ACC112 (cell line): ENCODE data around the gene MAMDC4.

Experiments used
- H2AFZ ChIP-seq: fragments of 200-600 bp; sonication (generic); one replicate; pipeline ENCODE4 v1.6.0; 2017; ENCODE audit warnings: antibody characterized with exemption, low read length; ENCODE audit not compliant: unreplicated experiment
- H3K27ac ChIP-seq: fragments of 200-600 bp; sonication (generic); 2 replicates; pipeline ENCODE4 v1.5.1; 2014; ENCODE audit warnings: low read depth, mild to moderate bottlenecking, antibody characterized with exemption, low read length, moderate library complexity
- H3K27me3 ChIP-seq: fragments of 200-600 bp; sonication (generic); 2 replicates; pipeline ENCODE4 v1.6.1; 2014; ENCODE audit warnings: mild to moderate bottlenecking, antibody characterized with exemption, low read length, moderate library complexity, mixed read lengths; ENCODE audit not compliant: insufficient read depth
- H3K36me3 ChIP-seq: fragments of 200-600 bp; sonication (generic); 2 replicates; pipeline ENCODE4 v1.6.1; 2016; ENCODE audit warnings: mild to moderate bottlenecking, antibody characterized with exemption, low read length, moderate library complexity, mixed read lengths; ENCODE audit not compliant: insufficient read depth
- H3K4me1 ChIP-seq: fragments of 200-600 bp; sonication (generic); one replicate; pipeline ENCODE4 v1.6.1; 2016; ENCODE audit warnings: low read length, mixed read lengths; ENCODE audit not compliant: insufficient read depth, unreplicated experiment, control insufficient read depth
- H3K4me3 ChIP-seq: fragments of 200-600 bp; sonication (generic); 2 replicates; pipeline ENCODE4 v1.5.1; 2014; ENCODE audit warnings: mild to moderate bottlenecking, low read depth, low read length
- H3K79me2 ChIP-seq: fragments of 200-600 bp; sonication (generic); one replicate; pipeline ENCODE4 v1.6.0; 2016; ENCODE audit warnings: low read length; ENCODE audit not compliant: control insufficient read depth, unreplicated experiment, insufficient read depth

MAMDC4 gene

DNA sequence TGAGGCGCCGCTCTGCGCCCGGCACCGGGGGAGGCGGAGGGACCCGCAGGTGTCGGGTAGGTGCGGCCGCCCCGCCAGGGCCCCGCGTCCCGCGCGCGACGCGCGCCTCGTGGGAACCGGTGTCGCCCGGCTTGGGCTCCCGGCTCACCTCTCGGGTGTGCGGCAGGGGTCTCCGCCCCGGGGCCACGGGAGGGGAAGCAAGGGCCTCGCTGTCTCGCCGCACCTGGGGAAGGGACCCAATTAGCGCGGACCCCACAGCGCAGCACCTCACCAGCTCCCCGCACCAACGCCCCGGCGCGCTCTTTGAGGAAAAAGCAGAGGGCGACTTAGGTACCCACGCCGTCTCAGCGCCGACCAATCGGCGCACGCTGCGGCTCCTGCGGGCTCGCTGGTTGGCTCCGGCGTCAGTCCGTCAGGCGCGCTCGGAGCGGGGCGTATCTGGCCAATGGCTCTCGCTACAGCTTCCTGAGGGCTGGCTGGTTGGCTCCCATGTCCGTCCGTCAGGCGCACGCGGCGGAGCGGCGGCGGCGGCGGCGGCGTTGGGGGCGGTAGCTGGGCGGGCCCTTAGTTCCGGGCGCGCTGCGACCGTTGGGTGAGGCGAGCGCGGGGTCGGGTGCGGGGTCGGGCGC lies 33.9 kb downstream of the MAMDC4 start, which contains the start of gene TRAF2:
Gene TRAF2, plus strand, starts transcription at position 567 of the 629 bp plus-strand sequence. CDS start 12,225 bp downstream, outside the sequence.
- H3K27me3 ChIP-seq: no peaks in the 10 kb centered on the region
- H3K4me1 ChIP-seq: peaks cover 25% of the 10 kb centered on the region
- peak within 1 kb of the TSS; percentile 68 for H2AFZ ChIP-seq
- no peaks in the 10 kb centered on the region for H3K36me3 ChIP-seq
- H3K4me3 ChIP-seq: peak within 1 kb of the TSS; percentile 82
- peaks cover 43% of the 10 kb centered on the region for H3K79me2 ChIP-seq
- peak within 1 kb of the TSS; percentile 73 for H3K27ac ChIP-seq

DNA sequence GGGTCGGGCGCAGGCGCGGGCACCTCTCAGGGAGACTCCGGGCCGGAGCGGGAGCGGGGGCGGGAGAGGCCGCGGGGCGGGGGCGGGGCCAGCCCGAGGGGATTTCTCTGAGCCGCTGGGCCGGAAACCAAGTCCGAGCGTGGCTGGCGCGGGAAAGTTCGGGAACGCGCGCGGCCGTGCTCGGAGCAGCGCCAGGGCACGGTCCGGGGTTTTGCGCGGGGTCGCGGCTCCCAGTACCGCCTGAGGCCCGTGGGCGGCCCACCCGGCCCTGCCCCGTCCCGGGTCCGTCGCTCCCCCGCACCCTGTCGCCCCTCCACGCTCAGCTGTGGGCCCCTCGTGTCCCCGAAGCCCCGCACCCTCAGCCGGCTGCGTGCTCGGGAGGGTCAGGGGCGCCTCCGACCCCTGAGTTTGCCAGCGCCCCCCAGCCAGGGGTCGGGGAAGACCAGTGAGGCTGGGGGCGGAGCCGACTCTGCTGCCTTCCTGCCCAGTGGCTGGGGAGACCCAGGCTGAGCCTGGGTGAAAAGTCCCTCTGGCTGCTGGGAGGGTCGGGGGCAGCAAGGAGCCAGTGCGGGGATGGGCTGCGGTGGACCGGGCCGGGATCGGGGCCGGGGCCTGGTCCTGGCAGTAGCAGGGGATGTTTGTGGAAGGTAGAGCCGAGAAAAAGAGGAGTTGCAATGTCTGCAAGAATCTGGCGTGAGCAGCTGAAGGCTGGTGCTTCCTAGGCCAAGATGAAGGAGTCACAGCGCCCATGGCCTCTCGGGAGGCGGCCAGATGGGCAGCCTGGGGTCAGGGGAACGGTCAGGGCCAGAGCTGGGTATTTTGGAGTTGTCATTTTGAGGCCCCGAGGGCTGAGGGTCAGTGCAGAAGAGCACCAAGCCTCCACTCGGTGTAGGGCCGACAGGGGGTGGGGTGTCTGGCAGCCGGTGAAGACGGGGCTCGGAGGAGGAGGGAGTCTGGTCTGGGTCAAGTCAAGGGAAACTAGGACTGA lies 34.8 kb downstream of the MAMDC4 start:
- Histone ChIP-seq H3K27ac (peak overlapping the region; percentile 73), H2AFZ (peak overlapping the region; percentile 50), H3K79me2 (peaks cover 49% of the 10 kb centered on the region), H3K36me3 (no peaks in the 10 kb centered on the region), H3K4me1 (peaks cover 19% of the 10 kb centered on the region), H3K4me3 (peak overlapping the region; percentile 82), H3K27me3 (no peaks in the 10 kb centered on the region)

DNA sequence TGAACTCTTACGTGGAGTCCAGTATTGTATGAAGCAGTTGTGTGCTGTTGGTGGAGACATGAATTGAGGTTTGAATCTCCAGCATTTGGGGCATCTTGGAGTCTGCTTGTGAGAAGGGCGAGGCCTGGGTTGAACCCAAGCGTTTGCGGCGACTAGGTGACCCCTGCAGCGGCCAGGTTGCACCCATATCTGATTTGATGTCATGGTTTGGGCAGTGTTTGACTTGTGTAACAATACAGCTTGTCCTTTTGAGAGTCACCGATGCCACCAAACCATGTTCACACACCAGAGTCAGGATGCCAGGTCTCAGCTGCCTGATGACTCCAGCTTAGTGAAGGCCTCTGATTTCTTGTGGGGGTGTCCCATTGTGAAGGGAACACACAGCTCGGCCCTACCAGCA lies 36.3 kb downstream of the MAMDC4 start:
- Histone ChIP-seq H3K4me3 (peak overlapping the region; percentile 21; the same call in 1 of the 2 replicates), H2AFZ (no peak overlapping the region), H3K27me3 (no peaks in the 10 kb centered on the region), H3K27ac (no peak overlapping the region), H3K4me1 (peaks cover 6% of the 10 kb centered on the region), H3K79me2 (peaks cover 60% of the 10 kb centered on the region), H3K36me3 (no peaks in the 10 kb centered on the region)

DNA sequence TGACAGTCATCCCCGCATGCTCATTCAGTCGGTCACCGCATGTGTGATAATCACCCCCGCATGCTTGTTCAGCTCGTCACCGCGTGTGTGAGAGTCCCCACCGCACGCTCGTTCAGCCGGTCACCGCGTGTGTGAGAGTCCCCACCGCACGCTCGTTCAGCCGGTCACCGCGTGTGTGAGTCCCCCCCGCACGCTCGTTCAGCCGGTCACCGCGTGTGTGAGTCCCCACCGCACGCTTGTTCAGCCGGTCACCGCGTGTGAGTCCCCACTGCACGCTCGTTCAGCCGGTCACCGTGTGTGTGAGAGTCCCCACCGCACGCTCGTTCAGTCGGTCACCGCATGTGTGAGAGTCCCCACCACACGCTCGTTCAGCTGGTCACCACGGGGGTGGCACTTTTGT lies 37.7 kb downstream of the MAMDC4 start:
- H3K4me1 ChIP-seq: peaks cover 5% of the 10 kb centered on the region
- no peaks in the 10 kb centered on the region for H3K27me3 ChIP-seq
- H3K79me2 ChIP-seq: peaks cover 70% of the 10 kb centered on the region
- no peak overlapping the region for H3K27ac ChIP-seq
- no peak overlapping the region for H2AFZ ChIP-seq
- no peaks in the 10 kb centered on the region for H3K36me3 ChIP-seq
- no peak overlapping the region for H3K4me3 ChIP-seq

DNA sequence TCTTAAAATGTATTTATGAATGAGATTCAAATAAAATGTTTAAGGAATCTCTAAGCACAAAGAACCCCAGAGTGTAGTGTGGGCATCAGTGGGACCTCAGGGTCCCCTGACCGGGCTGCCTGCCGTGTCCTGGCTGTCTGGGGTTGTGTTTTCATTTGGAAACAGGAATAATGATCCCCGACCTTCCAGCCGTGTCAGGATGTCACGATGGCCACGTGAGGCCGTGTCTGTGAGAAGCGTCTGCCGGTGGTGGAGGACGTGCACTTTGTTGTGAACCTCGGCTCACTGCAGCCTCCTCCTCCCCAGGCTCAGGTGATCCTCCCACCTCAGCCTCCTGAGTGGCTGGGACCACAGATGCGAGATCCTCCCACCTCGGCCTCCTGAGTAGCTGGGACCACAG lies 38.5 kb downstream of the MAMDC4 start:
- Histone ChIP-seq H3K4me3 (no peak overlapping the region), H2AFZ (no peak overlapping the region), H3K79me2 (peaks cover 77% of the 10 kb centered on the region), H3K4me1 (no peaks in the 10 kb centered on the region), H3K27ac (no peak overlapping the region), H3K36me3 (no peaks in the 10 kb centered on the region), H3K27me3 (no peaks in the 10 kb centered on the region)

DNA sequence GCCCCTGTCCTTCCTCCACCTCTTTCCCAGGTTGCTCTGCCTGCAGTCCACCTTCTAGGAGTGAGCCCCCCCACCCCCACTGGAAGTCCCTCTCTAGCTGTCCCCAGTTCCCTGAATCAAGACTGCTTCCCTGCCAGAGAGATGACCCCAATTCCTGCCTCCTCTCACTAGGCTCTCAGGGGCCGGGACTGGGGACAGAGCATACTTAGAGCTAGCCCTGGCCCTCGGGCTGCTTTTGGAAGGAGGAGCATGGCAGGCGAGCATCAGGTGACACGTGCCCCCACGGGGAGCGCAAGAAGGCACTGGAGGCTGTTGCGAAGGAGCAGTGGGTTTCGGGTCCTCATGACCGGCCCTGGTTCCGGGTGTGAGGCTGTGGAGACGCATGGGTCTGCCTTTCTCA lies 43.9 kb downstream of the MAMDC4 start:
- Histone ChIP-seq H3K4me3 (no peak overlapping the region), H2AFZ (no peak overlapping the region), H3K27ac (no peak overlapping the region), H3K4me1 (peaks cover 6% of the 10 kb centered on the region), H3K79me2 (peaks cover 58% of the 10 kb centered on the region), H3K36me3 (peaks cover 3% of the 10 kb centered on the region; the same call in 1 of the 2 replicates), H3K27me3 (no peaks in the 10 kb centered on the region)

- Histone ChIP-seq H3K36me3 (peaks cover 3% of the 10 kb centered on the region; the same call in 1 of the 2 replicates), H3K79me2 (peaks cover 40% of the 10 kb centered on the region), H3K4me1 (peaks cover 27% of the 10 kb centered on the region), H2AFZ (no peak overlapping the region), H3K4me3 (no peak overlapping the region), H3K27me3 (no peaks in the 10 kb centered on the region), H3K27ac (no peak overlapping the region)
Observed at GRCh38 chr9:136898483-136899100, 46.4 kb downstream of the MAMDC4 start.

DNA sequence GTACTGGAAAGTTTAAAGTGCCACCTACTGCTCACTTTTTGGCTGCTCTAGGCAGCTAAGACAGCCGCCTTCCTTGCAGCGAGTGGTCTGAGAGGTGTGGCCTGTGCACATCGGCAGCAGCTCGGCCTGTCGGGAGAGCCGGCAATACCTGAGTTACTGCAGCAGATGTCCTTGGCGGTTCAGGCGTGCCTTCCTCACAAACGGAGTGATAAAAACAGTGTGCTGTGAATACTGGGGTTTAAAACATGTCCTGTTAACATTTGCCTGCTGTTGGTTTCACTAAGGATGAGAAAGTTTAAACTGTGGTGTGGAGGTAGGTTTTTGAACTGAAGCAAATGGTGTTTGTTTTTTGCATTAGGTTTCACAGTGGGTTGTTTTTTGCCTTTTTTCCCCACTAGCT lies 47.0 kb downstream of the MAMDC4 start:
- Histone ChIP-seq H3K36me3 (peaks cover 3% of the 10 kb centered on the region; the same call in 1 of the 2 replicates), H3K4me3 (no peak overlapping the region), H3K4me1 (peaks cover 27% of the 10 kb centered on the region), H2AFZ (no peak overlapping the region), H3K27ac (no peak overlapping the region), H3K79me2 (peaks cover 37% of the 10 kb centered on the region), H3K27me3 (no peaks in the 10 kb centered on the region)

DNA sequence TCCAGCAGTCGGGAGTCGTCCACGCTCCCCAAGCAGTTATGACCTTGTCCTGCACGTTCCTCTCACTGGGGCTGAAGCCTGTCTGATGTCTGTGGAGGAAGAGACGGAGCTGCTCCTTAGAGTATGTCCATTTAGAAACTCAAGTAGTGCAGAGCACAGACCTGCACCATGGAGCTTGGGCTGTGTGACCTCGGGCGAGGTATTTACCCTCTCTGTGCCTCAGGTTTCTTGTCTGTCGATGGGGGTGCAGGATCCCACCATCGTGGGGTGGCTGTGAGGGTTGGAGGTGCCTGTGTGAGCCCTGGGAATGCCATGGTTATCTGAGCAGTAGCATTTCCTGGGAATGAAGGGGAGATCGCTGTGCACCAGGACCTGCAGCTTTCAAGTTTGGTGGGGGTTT lies 48.4 kb downstream of the MAMDC4 start:
- peaks cover 27% of the 10 kb centered on the region for H3K79me2 ChIP-seq
- no peak overlapping the region for H3K4me3 ChIP-seq
- H3K4me1 ChIP-seq: peaks cover 27% of the 10 kb centered on the region
- H3K36me3 ChIP-seq: peaks cover 3% of the 10 kb centered on the region; the same call in 1 of the 2 replicates
- H3K27ac ChIP-seq: peak overlapping the region; percentile 97; the same call in 1 of the 2 replicates
- no peak overlapping the region for H2AFZ ChIP-seq
- H3K27me3 ChIP-seq: no peaks in the 10 kb centered on the region

- H2AFZ ChIP-seq: no peak overlapping the region
- H3K79me2 ChIP-seq: peaks cover 22% of the 10 kb centered on the region
- H3K4me3 ChIP-seq: peak overlapping the region; percentile 61
- no peaks in the 10 kb centered on the region for H3K27me3 ChIP-seq
- H3K36me3 ChIP-seq: peaks cover 3% of the 10 kb centered on the region; the same call in 1 of the 2 replicates
- peaks cover 28% of the 10 kb centered on the region for H3K4me1 ChIP-seq
- peak overlapping the region; percentile 97 for H3K27ac ChIP-seq
Observed at GRCh38 chr9:136900988-136901515, 48.9 kb downstream of the MAMDC4 start.
